Measurements from ENCODE around the gene ZGLP1.
"Not testable (repeated sequence)": the region's sequence is repeated elsewhere in the genome, so short reads cannot be mapped to it uniquely, and the experiment has no call there.

Gene ZGLP1

DNA sequence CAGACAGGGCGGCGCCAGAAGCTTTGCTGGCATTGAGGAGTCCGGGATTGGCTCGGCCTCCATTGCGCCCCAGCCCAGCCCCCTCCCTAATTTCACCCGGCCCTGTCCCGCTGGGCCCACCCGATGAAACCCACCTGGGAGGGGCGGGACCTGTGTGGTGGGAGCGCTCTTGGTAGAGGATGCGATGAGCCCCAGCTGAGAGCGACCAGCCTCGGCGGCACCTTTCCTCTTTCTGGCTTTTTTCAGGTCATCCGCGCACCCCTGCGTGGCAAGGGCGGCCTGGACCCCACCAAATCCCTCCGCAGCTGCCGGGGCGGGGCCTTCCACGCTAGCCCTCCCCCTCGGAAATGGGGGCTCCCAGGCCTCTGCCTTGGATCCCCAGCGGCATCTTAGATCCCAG, at the start of gene ZGLP1:
Gene ZGLP1 (minus strand): TSS at position 393 of the 400 bp plus-strand sequence.
- DNase-seq = no peak

DNA sequence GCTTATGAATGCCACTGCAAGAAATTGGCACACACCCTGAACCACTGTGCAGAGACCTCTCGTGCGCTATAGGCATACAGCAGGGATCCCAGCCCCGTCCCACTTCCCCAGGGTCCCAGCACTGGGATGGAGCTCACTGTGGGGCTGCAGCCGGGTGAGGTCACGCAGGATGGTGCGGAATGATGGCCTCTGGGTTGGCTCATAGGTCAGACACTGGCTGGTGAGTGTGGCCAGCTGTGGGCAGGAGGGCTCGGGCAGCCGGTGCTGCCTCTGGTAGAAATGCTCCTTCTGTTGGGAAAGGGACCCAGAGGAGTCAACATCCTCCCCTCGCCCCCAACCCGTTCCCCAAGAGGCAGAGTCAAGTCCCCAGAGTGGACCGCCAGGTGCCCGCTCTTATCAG, 46.8 kb upstream of the ZGLP1 start:
- DNase-seq = no peak

- DNase-seq = no peak
Observed at GRCh38 chr19:10353793-10354391, 44.3 kb upstream of the ZGLP1 start.

- no peak for DNase-seq
Observed at GRCh38 chr19:10352764-10353671, 43.4 kb upstream of the ZGLP1 start.

- no peak for DNase-seq
Observed at GRCh38 chr19:10346509-10346908, 36.9 kb upstream of the ZGLP1 start.

DNA sequence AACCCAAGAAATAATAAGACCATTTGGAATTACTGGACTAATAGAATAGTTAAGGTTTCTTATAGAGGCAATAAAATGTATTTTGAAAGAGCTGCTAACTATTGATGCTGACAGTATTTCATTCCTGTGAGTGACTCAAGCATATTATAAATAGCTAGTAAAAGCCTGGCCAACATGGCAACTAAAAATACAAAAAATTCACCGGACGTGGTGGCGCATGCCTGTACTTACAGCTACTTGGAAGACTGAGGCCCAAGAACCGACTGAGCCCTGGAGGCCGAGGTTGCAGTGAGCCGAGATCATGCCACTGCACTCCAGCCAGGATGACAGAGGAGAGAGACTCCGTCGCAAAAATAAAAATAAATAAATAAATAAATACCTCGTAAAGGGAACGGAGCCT, 35.2 kb upstream of the ZGLP1 start:
- peak; percentile 70 for DNase-seq

- no peak for DNase-seq
Observed at GRCh38 chr19:10343495-10343894, 33.9 kb upstream of the ZGLP1 start.

DNA sequence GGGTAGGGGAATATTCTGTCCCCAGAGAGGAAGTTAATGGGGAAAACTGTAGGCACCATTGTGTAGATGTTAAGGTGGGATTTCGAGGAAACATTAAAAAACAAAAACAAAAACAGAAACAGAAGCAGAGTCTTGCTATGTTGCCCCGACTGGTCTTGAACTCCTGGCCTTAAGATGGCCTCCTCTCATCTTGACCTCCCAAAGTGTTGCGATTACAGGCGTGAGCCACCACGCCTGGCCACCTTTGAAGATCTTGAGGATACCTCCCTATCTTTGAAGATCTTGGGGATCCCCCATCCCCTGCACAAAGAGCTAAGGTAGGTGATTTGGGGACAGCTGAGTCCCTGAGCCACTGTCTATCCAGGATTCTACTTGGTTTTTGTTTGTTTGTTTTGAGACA, 30.4 kb upstream of the ZGLP1 start:
- DNase-seq = no peak

GRCh38 chr19:10339380-10339960, 29.9 kb upstream of the ZGLP1 start, which contains the start of gene ICAM3:
Gene ICAM3 (minus strand): TSS chr19:10339624. CDS start chr19:10339614, 10 bp downstream.
- DNase-seq = no peak

- DNase-seq = no peak
Observed at GRCh38 chr19:10338940-10339339, 29.3 kb upstream of the ZGLP1 start.

DNA sequence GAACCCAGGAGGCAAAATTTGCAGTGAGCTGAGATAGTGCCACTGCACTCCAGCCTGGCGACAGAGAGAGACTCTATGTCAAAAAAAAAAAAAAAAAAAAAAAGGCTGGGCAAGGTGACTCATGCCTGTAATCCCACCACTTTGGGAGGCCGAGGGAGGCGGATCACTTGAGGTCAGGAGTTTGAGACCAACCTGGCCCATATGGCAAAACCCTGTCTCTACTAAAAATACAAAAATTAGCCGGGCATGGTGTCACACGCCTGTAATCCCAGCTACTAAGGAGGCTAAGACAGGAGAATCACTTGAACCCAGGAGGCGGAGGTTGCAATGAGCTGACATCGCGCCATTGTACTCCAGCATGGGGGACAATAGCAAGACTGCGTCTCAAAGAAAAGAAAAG, 27.1 kb upstream of the ZGLP1 start:
- DNase-seq = not testable (repeated sequence)

DNA sequence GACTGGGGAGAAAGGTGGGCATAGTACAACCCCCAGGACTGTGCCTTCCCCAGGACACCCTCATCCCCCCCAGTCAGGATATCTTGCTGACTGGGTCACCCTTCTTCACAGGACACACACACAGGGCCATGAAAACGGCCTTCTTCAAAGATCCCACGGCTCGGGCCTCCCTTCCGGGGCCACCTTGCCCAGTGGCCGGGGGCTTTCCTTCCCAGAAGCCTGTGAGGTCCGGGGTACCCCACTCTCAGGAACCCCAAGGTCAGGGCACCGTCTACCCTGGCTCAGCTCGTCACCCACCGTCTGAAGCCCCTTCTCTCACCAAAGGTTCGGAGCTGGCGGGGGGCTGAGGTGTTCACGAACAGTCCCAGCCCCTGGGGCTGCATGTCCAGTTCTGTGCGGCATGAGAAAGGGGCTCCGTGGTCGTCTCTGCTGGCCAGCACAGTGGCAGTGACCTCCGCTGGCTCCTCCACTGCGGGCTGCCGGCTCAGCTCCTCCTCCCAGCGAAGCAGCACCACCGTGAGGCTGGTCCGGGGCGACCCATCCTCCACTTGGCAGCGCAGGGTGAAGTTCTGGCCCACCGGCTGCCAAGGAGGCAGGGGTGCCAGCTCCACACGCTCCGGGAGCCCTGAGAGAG, 25.9 kb upstream of the ZGLP1 start:
- no peak for DNase-seq

GRCh38 chr19:10334588-10335351, 25.2 kb upstream of the ZGLP1 start:
- peak; percentile 98 for DNase-seq

- peak; percentile 15 for DNase-seq
Observed at GRCh38 chr19:10333758-10334587, 24.4 kb upstream of the ZGLP1 start.

DNA sequence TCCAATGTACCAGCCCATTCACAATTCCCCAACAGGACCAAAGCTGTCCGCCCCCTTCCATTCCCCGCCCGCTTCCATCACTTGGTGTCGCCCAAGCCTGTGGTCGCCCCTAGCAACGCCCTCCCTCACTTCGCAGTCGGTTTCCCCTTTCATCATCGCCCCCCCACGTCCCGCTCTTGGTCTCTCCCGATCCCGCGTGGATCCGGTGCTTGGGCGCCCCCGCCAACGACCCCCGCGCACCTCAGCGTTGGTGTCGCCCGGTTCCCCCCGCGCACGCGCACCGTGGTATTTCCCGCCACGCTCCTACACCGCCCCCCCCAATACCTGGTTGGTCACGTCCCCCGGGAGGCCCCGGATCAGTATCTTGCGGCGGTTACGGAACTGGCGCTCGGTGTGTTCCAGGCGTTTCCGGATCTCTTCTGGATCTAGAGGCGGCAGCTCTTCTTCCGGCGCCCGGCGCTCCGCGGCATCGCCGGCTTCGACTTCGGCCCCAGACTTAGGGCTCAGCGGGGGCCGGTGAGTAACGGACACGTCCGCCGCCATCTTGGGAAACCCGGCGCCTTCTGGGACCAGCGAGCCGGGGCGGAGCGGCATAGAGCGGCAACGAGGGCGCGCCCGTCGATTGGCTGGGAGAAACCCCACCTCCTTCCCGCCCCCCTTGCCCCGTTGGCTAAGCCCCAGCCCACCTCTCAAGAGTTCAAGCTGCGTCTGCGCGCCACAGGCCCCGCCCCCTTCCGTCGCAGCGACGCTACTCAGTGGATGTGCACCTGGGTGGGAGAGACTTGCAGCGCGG, 23.5 kb upstream of the ZGLP1 start, which contains the start of gene RAVER1:
Gene RAVER1 (minus strand): TSS at position 565 of the 793 bp plus-strand sequence. CDS start 22 bp downstream, at position 543.
- peak; percentile 98 for DNase-seq

GRCh38 chr19:10332158-10332964, 22.7 kb upstream of the ZGLP1 start:
- DNase-seq = no peak

GRCh38 chr19:10329555-10329954, 19.9 kb upstream of the ZGLP1 start:
- DNase-seq = no peak

- DNase-seq = no peak
Observed at GRCh38 chr19:10328558-10329429, 19.2 kb upstream of the ZGLP1 start.

DNA sequence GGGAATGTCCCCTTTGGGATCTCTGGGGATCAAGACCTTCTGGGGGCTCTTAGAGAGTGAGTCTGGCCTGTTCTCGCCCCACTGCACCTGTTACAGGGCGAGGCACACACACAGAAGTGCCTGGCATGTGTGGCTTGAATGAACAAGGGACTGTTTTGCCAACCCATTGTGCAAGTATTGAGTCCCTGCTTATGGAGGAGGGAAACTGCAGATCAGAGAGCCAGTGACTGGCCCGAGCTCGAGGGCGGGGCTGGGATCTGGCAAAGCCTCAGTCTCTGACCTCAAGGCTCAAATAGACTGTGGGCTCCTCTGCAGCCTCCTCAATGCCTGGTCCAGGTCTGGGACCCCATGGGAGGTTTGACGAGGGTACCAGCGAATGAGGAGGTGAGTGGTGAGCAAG, 18.2 kb upstream of the ZGLP1 start:
- DNase-seq = no peak

All from EL (cell line).